ENCODE data around the gene TNKS1BP1.

DNA sequence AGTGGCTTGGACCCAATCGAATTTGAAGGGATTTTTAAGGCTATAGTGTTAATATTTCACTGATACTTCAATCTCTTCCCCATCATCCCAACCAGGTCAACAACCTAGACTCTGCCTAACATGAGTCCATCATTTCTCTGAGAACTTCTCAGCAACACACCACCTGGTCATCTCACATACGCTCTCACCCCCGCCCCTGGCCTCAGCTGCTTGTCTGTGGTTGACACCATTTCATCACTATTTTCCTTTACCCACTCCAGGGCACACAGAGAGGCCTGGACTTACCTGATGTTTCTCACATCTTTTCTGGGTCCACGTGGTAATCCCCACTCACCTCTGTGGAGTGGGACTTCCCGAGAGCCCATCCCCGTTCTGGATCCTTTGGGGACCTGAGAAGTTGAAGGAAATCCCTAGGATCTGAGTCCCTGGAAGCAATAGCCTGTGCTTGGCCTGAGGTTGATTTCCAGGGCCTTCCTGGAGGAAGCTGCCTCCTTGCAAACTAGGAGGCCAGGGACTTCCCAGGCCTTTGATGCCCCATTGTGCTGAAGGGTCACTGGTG is 16.6 kb upstream of the TNKS1BP1 start:
- TF ChIP-seq FOXK2 (IDR thresholded peaks at IDR 0.05) (no peak), SP1 (IDR thresholded peaks at IDR 0.05) (no peak), FOXM1 (IDR thresholded peaks at IDR 0.05; ENCODE audit: borderline replicate concordance) (no peak), LEF1 (IDR thresholded peaks at IDR 0.05; ENCODE audit: borderline replicate concordance) (no peak), FOXA1 (IDR thresholded peaks at IDR 0.05) (no peak), BHLHE40 (IDR thresholded peaks at IDR 0.05; ENCODE audit: borderline replicate concordance) (no peak), TARDBP (IDR thresholded peaks at IDR 0.05) (no peak), ELF4 (IDR thresholded peaks at IDR 0.05) (no peak), ZNF384 (IDR thresholded peaks at IDR 0.05) (no peak)
- TF ChIP-seq, protein P1, sequence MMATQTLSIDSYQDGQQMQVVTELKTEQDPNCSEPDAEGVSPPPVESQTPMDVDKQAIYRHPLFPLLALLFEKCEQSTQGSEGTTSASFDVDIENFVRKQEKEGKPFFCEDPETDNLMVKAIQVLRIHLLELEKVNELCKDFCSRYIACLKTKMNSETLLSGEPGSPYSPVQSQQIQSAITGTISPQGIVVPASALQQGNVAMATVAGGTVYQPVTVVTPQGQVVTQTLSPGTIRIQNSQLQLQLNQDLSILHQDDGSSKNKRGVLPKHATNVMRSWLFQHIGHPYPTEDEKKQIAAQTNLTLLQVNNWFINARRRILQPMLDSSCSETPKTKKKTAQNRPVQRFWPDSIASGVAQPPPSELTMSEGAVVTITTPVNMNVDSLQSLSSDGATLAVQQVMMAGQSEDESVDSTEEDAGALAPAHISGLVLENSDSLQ (IDR thresholded peaks at IDR 0.05), result no peak
